Adrenal gland (tissue), 5 donors: Measurements from ENCODE around the gene RASA4B.

Source experiments
- POLR2A ChIP-seq, 2 donors: fragments of 450-650 bp; IDR thresholded peaks; one replicate each; pipeline ENCODE4 v1.6.1; 2017; ENCODE audit warnings: antibody characterized with exemption in 2 of 2, mild to moderate bottlenecking in 2 of 2, moderate library complexity in 1 of 2
- TF ChIP-seq, protein P1 (sequence below), 6 experiments: fragments of 450-650 bp in 4 of 6; fragments of 200-600 bp in 2 of 6; sonication (generic) in 1 of 6; IDR thresholded peaks; 1 replicate in 5 of 6; 2 replicates in 1 of 6; pipeline versions ENCODE4 v1.5.1 to v1.8.0; 2016 to 2021; ENCODE audit warnings: antibody characterized with exemption in 6 of 6, mild to moderate bottlenecking in 2 of 6, moderate library complexity in 1 of 6
- donor health status: DM: no; HTN: no; CAD: no.

DNA sequence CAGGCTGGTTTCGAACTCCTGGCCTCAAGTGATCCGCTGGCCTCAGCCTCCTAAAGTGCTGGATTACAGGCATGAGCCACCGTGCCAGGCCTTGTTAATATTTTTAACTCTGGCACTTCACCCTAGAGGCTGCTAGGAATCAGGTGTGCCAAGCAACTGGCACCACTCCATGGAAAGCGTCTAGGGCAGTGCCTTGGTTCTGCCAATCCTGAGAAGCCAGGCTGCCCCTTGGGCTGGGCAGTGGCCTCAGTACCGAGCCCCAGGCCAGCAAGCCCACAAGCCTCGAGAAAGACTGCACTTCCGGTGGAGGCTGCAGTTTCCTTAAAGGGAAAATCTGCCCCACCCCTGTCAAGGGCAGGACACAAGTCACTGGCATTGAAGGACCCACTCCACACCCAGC, 64.3 kb downstream of the RASA4B start:
- TF ChIP-seq, protein P1, sequence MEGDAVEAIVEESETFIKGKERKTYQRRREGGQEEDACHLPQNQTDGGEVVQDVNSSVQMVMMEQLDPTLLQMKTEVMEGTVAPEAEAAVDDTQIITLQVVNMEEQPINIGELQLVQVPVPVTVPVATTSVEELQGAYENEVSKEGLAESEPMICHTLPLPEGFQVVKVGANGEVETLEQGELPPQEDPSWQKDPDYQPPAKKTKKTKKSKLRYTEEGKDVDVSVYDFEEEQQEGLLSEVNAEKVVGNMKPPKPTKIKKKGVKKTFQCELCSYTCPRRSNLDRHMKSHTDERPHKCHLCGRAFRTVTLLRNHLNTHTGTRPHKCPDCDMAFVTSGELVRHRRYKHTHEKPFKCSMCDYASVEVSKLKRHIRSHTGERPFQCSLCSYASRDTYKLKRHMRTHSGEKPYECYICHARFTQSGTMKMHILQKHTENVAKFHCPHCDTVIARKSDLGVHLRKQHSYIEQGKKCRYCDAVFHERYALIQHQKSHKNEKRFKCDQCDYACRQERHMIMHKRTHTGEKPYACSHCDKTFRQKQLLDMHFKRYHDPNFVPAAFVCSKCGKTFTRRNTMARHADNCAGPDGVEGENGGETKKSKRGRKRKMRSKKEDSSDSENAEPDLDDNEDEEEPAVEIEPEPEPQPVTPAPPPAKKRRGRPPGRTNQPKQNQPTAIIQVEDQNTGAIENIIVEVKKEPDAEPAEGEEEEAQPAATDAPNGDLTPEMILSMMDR (IDR thresholded peaks at IDR 0.05): no peak
- TF ChIP-seq POLR2A (IDR thresholded peaks at IDR 0.05): no peak
